ENCODE results near the gene LRP1B. TPM values are rescaled to one million over a fixed set of nuclear protein-coding genes. Genes with fewer than 3 reads are reported as not detected.

Gene LRP1B
- total and polyA plus RNA-seq, 2 of the 8 experiments (the other 6 are each of a cell fraction or from before 2014, with no cell fraction given), result 0.03 TPM; not detected in 1

DNA sequence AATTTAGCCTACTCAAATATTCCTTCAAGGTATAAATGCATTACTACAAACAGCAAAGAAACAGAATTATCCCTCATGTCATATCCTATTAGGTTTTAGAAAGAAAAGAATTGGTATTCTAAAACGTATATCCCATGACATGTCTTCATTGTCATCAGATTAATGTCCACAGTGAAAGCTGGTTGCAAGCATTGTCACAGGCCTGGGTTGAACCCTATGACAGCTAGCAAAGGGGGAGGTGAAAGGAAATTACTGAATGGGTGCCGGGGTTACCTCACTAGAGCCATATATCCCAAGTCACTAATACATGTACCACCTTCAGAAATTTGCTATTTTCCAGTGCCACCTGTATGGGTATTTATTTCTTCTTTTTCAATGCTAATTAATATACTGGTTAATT is 1720.1 kb downstream of the LRP1B start:
- POLR2A ChIA-PET (ENCODE audit: partially characterized antibody), result no interaction called here
- Histone ChIP-seq H3K36me3 (ENCODE audit: control insufficient read depth in 2 of 4, insufficient read depth in 4 of 4, low read length in 3 of 4) (no peaks in the 10 kb centered on the region; a peak in 1 of 8 replicates), H4K5ac (ENCODE audit: insufficient read length, low read depth, low read length) (no peak overlapping the region), H2BK15ac (ENCODE audit: low read length) (no peak overlapping the region), H3K14ac (ENCODE audit: insufficient read length) (no peak overlapping the region), H3K18ac (ENCODE audit: extremely low read depth, low read length) (no peak overlapping the region), H3K79me1 (ENCODE audit: low read depth, low read length) (no peaks in the 10 kb centered on the region), H3K79me2 (ENCODE audit: control insufficient read depth in 1 of 2, insufficient read depth in 2 of 2, low read length in 2 of 2) (no peaks in the 10 kb centered on the region), H2BK5ac (ENCODE audit: low read depth, low read length) (no peak overlapping the region), H3K4ac (replicated peaks; ENCODE audit: insufficient read length, low read depth, low read length) (no peak overlapping the region), H3K4me2 (ENCODE audit: insufficient read depth in 1 of 2, low read depth in 2 of 2, low read length in 2 of 2) (no peak overlapping the region), H2BK120ac (replicated peaks; ENCODE audit: low read depth, low read length) (no peak overlapping the region), H3K4me1 (replicated peaks in 1 of 4; ENCODE audit: control insufficient read depth in 3 of 4, insufficient read depth in 4 of 4, low read length in 3 of 4) (no peaks in the 10 kb centered on the region), H3K4me3 (ENCODE audit: extremely low read depth in 1 of 4, insufficient read depth in 2 of 4, low read depth in 3 of 4, low read length in 4 of 4) (no peak overlapping the region), H3K27me3 (replicated peaks in 1 of 4; ENCODE audit: control insufficient read depth in 3 of 4, extremely low read depth in 1 of 4, insufficient read depth in 3 of 4, low read length in 3 of 4) (no peaks in the 10 kb centered on the region), H4K20me1 (replicated peaks in 1 of 2; ENCODE audit: control insufficient read depth in 1 of 2, insufficient read depth in 2 of 2, low read length in 2 of 2) (no peaks in the 10 kb centered on the region), H2BK20ac (ENCODE audit: low read length) (no peak overlapping the region), H4K91ac (replicated peaks; ENCODE audit: insufficient read length, low read length) (no peak overlapping the region), H3K56ac (replicated peaks; ENCODE audit: insufficient read length, low read depth, low read length) (no peak overlapping the region), H3K23me2 (ENCODE audit: low read depth, low read length) (no peaks in the 10 kb centered on the region), H2AK5ac (ENCODE audit: low read depth, low read length) (no peak overlapping the region), H3K9me3 (ENCODE audit: insufficient read depth in 2 of 2, low read depth in 1 of 2, low read length in 1 of 2) (no peaks in the 10 kb centered on the region), H3K23ac (ENCODE audit: insufficient read length) (no peak overlapping the region), H4K8ac (ENCODE audit: extremely low read depth, insufficient read depth, low read length) (no peak overlapping the region), H2AFZ (ENCODE audit: low read length) (no peak overlapping the region), H2BK12ac (ENCODE audit: low read depth, low read length) (no peak overlapping the region), H3K27ac (ENCODE audit: low read depth, low read length) (no peak overlapping the region), H3K9ac (replicated peaks in 1 of 4; ENCODE audit: extremely low read depth in 1 of 4, low read depth in 3 of 4, low read length in 3 of 4) (peak overlapping the region in 1 of 4 experiments; percentile 34; a peak in 1 of 7 replicates)
- no peak for TF ChIP-seq SP1 (IDR thresholded peaks at IDR 0.05; ENCODE audit: low read depth, low read length)
- no peak for TF ChIP-seq CEBPB (IDR thresholded peaks at IDR 0.05; ENCODE audit: low read depth, low read length)
- no peak for TF ChIP-seq HDAC6 (IDR thresholded peaks at IDR 0.05; ENCODE audit: low read depth, low read length)
- no peak for TF ChIP-seq RAD21 (IDR thresholded peaks at IDR 0.05 in 1 of 2, conservative IDR thresholded peaks at IDR 0.05 in 1 of 2; ENCODE audit: low read depth in 2 of 2, low read length in 2 of 2)
- no peak for TF ChIP-seq ZNF274 (IDR thresholded peaks at IDR 0.05; ENCODE audit: borderline replicate concordance, extremely low read depth, low read length)
- no peak for TF ChIP-seq RFX5 (IDR thresholded peaks at IDR 0.05; ENCODE audit: borderline replicate concordance, low read depth, low read length)
- no peak for TF ChIP-seq TBP (IDR thresholded peaks at IDR 0.05; ENCODE audit: low read depth, low read length)
- no peak for TF ChIP-seq NRF1 (IDR thresholded peaks at IDR 0.05; ENCODE audit: low read depth, low read length)
- TF ChIP-seq GABPA (IDR thresholded peaks at IDR 0.05; ENCODE audit: borderline replicate concordance, insufficient read depth, low read length), result no peak
- FAIRE-seq (no peak), DNase-seq (ENCODE audit: low read depth in 1 of 2, low spot score in 2 of 2) (no peak)
- WGBS, 2 experiments (ENCODE audit: extremely low coverage in 1 of 2, insufficient coverage in 1 of 2, insufficient read length in 1 of 2, insufficient replicate concordance in 2 of 2, low coverage in 1 of 2, low lambda C conversion rate in 2 of 2, missing lambda C conversion rate in 1 of 2), result 95% methylated on average over 2 of the region's 2 CpGs; no CpG with 5 or more reads in 1 of the 2 experiments
- CTCF ChIA-PET (ENCODE audit: partially characterized antibody), result no interaction called here

All from H1 (cell line).